Measurements from ENCODE around the gene CDC45.

The CDC45 gene

DNA sequence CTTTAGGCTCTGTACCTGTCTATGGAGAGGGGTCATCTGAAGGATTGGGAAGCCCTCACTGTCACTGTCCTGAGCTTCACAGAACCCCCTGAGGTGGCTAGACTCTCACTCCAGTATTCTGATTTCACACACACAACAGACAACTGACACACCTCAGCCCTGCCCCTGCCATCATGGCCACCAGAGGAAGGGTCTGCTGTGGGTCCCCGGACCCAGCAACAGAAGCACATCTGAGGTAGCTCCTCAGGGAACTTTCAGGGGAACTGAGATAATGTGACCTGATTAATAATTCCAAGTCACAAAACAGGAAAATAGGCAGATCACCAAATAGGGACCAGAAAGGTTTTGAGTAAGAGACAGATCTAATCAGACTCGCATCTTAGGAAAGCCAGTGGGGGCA, 24.7 kb upstream of the CDC45 start:
- TF ChIP-seq, protein P1, sequence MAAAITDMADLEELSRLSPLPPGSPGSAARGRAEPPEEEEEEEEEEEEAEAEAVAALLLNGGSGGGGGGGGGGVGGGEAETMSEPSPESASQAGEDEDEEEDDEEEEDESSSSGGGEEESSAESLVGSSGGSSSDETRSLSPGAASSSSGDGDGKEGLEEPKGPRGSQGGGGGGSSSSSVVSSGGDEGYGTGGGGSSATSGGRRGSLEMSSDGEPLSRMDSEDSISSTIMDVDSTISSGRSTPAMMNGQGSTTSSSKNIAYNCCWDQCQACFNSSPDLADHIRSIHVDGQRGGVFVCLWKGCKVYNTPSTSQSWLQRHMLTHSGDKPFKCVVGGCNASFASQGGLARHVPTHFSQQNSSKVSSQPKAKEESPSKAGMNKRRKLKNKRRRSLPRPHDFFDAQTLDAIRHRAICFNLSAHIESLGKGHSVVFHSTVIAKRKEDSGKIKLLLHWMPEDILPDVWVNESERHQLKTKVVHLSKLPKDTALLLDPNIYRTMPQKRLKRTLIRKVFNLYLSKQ (tag by site-specific recombination; IDR thresholded peaks at IDR 0.05; ENCODE audit: borderline replicate concordance) = no peak
- TF ChIP-seq ZNF2 (tag by site-specific recombination; IDR thresholded peaks at IDR 0.05) = no peak
- no peak for TF ChIP-seq MEIS1 (CRISPR knock-in tag; IDR thresholded peaks at IDR 0.05; ENCODE audit: borderline replicate concordance)
- TF ChIP-seq ZNF664 (tag by site-specific recombination; IDR thresholded peaks at IDR 0.05) = no peak
- TF ChIP-seq ZNF37A (tag by site-specific recombination; IDR thresholded peaks at IDR 0.05) = no peak
- TF ChIP-seq RBAK (tag by site-specific recombination; IDR thresholded peaks at IDR 0.05) = no peak
- no peak for TF ChIP-seq MZF1 (tag by site-specific recombination; IDR thresholded peaks at IDR 0.05; ENCODE audit: borderline replicate concordance)
- TF ChIP-seq ZNF610 (tag by site-specific recombination; IDR thresholded peaks at IDR 0.05; ENCODE audit: borderline replicate concordance) = no peak
- no peak for TF ChIP-seq ZIC2 (tag by site-specific recombination; IDR thresholded peaks at IDR 0.05)
- no peak for TF ChIP-seq ZBTB7A (tag by site-specific recombination; IDR thresholded peaks at IDR 0.05; ENCODE audit: low read depth)
- no peak for TF ChIP-seq ZNF626 (tag by site-specific recombination; IDR thresholded peaks at IDR 0.05)
- no peak for TF ChIP-seq SCRT2 (tag by site-specific recombination; IDR thresholded peaks at IDR 0.05)
- no peak for TF ChIP-seq ZNF148 (tag by site-specific recombination; IDR thresholded peaks at IDR 0.05; ENCODE audit: borderline replicate concordance)
- no peak for TF ChIP-seq ZNF324 (tag by site-specific recombination; IDR thresholded peaks at IDR 0.05)
- TF ChIP-seq ZNF792 (tag by site-specific recombination; IDR thresholded peaks at IDR 0.05) = no peak
- no peak for TF ChIP-seq ZNF692 (tag by site-specific recombination; IDR thresholded peaks at IDR 0.05)
- TF ChIP-seq, protein P2, sequence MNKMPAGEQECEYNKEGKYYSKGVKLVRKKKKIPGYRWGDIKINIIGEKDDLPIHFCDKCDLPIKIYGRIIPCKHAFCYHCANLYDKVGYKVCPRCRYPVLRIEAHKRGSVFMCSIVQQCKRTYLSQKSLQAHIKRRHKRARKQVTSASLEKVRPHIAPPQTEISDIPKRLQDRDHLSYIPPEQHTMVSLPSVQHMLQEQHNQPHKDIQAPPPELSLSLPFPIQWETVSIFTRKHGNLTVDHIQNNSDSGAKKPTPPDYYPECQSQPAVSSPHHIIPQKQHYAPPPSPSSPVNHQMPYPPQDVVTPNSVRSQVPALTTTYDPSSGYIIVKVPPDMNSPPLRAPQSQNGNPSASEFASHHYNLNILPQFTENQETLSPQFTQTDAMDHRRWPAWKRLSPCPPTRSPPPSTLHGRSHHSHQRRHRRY (tag by site-specific recombination; IDR thresholded peaks at IDR 0.05) = no peak
- TF ChIP-seq KLF9 (tag by site-specific recombination; IDR thresholded peaks at IDR 0.05; ENCODE audit: low read depth) = no peak
- CTCF ChIA-PET = interaction anchor here (1.0 kb wide), 1 partner anchor 11 kb away, joined by 5 read pairs; no protein-coding TSS in a partner anchor
- Histone ChIP-seq H3K9me3 (ENCODE audit: control insufficient read depth, insufficient read depth, low read depth, low read length) (no peaks in the 10 kb centered on the region), H3K27ac (ENCODE audit: extremely low read depth, low read depth, low read length) (no peak overlapping the region), H3K4me3 (ENCODE audit: low read depth, low read length) (no peak overlapping the region), H3K36me3 (ENCODE audit: control insufficient read depth in 2 of 2, insufficient read depth in 1 of 2, low read length in 2 of 2) (peaks cover 11 to 99% of the 10 kb centered on the region in 2 experiments; a peak in 2 of 3 replicates), H3K4me1 (ENCODE audit: control insufficient read depth, insufficient read depth, low read length) (no peaks in the 10 kb centered on the region)
- POLR2A ChIA-PET = no interaction called here

DNA sequence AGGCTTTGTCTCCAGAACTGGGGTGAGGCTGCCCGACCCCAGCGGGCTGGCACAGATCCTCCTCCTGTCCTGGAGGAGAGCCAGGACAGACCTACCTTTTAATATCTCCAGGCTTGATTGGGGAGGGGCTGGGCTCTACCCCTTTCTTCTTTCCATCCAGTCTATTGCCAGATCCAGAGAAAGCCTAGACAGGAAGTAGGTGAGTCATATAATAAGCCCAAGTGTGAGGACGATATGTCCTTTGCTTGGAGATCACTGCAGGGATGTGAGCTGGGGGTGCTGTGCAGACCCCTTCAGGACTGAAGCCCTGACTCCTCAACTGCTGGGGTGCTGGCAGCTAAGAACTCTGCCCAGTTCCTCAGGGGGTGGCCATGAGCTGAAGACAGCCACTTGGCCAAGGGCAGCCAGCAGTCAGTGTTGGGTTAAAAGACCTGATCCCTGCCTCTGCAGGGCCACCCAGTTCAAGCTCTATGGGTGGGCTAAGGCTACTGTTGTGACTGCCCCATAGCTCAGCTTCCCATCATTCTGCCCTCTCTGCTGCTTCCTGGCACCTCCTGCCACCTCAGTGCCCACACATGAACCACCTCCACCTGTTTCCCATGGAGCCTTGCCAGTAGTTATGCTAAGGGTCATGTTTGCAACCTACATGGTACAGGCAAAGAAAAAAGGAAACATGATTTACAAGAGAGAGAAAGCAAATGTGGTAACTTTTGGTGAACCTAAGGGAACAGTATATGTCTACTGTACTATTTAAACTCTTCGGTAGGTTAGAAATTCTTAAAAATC, 23.9 kb upstream of the CDC45 start:
- CTCF ChIA-PET = no interaction called here
- Histone ChIP-seq H3K9me3 (ENCODE audit: control insufficient read depth, insufficient read depth, low read depth, low read length) (no peaks in the 10 kb centered on the region), H3K27ac (ENCODE audit: extremely low read depth, low read depth, low read length) (no peak overlapping the region), H3K4me3 (ENCODE audit: low read depth, low read length) (no peak overlapping the region), H3K4me1 (ENCODE audit: control insufficient read depth, insufficient read depth, low read length) (no peaks in the 10 kb centered on the region), H3K36me3 (ENCODE audit: control insufficient read depth in 2 of 2, insufficient read depth in 1 of 2, low read length in 2 of 2) (peaks cover 13 to 99% of the 10 kb centered on the region in 2 experiments; a peak in 2 of 3 replicates)
- POLR2A ChIA-PET = interaction anchor here (0.9 kb wide), 1 partner anchor 24 kb away, joined by 3 read pairs; the partner anchor contains the start of gene HIRA
- no peak for TF ChIP-seq ZNF248 (tag by site-specific recombination; IDR thresholded peaks at IDR 0.05)
- TF ChIP-seq ZNF701 (tag by site-specific recombination; IDR thresholded peaks at IDR 0.05) = no peak
- TF ChIP-seq GLIS2 (tag by site-specific recombination; IDR thresholded peaks at IDR 0.05) = peak; percentile 34; the same call in 1 of the 2 replicates
- no peak for TF ChIP-seq MYNN (tag by site-specific recombination; IDR thresholded peaks at IDR 0.05; ENCODE audit: borderline replicate concordance)

Data from HEK293 (cell line).